HCT116 (cell line): Measurements from ENCODE around the gene KRTAP5-4. TPM values are rescaled to one million over a fixed set of nuclear protein-coding genes. Genes with fewer than 3 reads are reported as not detected.

Source experiments
- ATAC-seq: fragments of 200-7000 bp; cut with Tn5 transposase; 2 replicates; pipeline ENCODE4 v1.9.1; 2020; ENCODE audit warnings: mild to moderate bottlenecking, moderate library complexity
- BruUV-seq: library from RNA; stranded (reverse); fragments of 400-500 nt; replicated peaks from 2 replicates; lab custom pipeline; 2021; lab: Mats Ljungman, UMichigan
- CTCF ChIA-PET: fragments of 300-600 bp; sonication (Branson Sonifier 250); formaldehyde crosslinking; loops from one replicate; lab custom pipeline; 2021; ENCODE audit warnings: antibody characterized with exemption; lab: Charles Lee
- POLR2A ChIA-PET: fragments of 300-600, 350-600 bp; sonication (Branson Sonifier 250); formaldehyde crosslinking; loops from one replicate; lab custom pipeline; 2021; ENCODE audit warnings: antibody characterized with exemption; lab: Charles Lee
- RAD21 ChIA-PET, 2 experiments: fragments of 300-600 bp; sonication (Branson Sonifier 250); formaldehyde crosslinking; loops; one replicate each; lab custom pipeline; 2023; ENCODE audit warnings: low total read pairs in 2 of 2; ENCODE audit not compliant: uncharacterized antibody in 2 of 2, unreplicated experiment in 2 of 2, low non-redundant PET in 1 of 2; lab: Charles Lee
- DNase-seq: peaks from one replicate; pipeline ENCODE4 v3.0.0-alpha.2; 2010; ENCODE audit warnings: low read depth, low spot score
- H2AFZ ChIP-seq: fragments of 200-600 bp; shearing (Covaris generic), sonication (generic); 2 replicates; pipeline ENCODE4 v1.6.1; 2017; ENCODE audit warnings: low read depth, mixed run types, mixed read lengths, antibody characterized with exemption, low read length; ENCODE audit not compliant: poor library complexity, severe bottlenecking
- H3K27ac ChIP-seq: 2 replicates; pipeline ENCODE4 v1.5.1; 2012; ENCODE audit warnings: low read depth, low read length
- H3K27me3 ChIP-seq: fragments of 200-600 bp; sonication (generic); 2 replicates; pipeline ENCODE4 v1.6.1; 2016; ENCODE audit warnings: mixed run types, low read length, mixed read lengths; ENCODE audit not compliant: insufficient read depth
- H3K36me3 ChIP-seq, 2 experiments: fragments of 200-500 bp in 1 of 2; fragments of 200-600 bp in 1 of 2; sonication (Bioruptor generic) in 1 of 2; sonication (generic) in 1 of 2; 2 replicates each; pipeline versions ENCODE4 v1.5.1 to v1.6.1; 2014 to 2016; ENCODE audit warnings: low read length in 2 of 2, inconsistent platforms in 1 of 2, mixed read lengths in 1 of 2, mixed run types in 1 of 2; ENCODE audit not compliant: insufficient read depth in 2 of 2, control insufficient read depth in 1 of 2
- H3K4me1 ChIP-seq, 2 experiments: fragments of 200-600 bp in 1 of 2; sonication (generic) in 1 of 2; 2 replicates each; pipeline versions ENCODE4 v1.5.1 to v1.6.1; 2012 to 2017; ENCODE audit warnings: low read length in 2 of 2, inconsistent platforms in 1 of 2, mild to moderate bottlenecking in 1 of 2, mixed read lengths in 1 of 2, mixed run types in 1 of 2, moderate library complexity in 1 of 2; ENCODE audit not compliant: insufficient read depth in 2 of 2, control insufficient read depth in 1 of 2
- H3K4me2 ChIP-seq: fragments of 200-600 bp; sonication (generic); 2 replicates; pipeline ENCODE4 v1.6.1; 2017; ENCODE audit warnings: mixed run types, low read length, mixed read lengths
- H3K4me3 ChIP-seq, 2 experiments: fragments of 200-600 bp in 1 of 2; sonication (generic) in 1 of 2; replicated peaks in 1 of 2; 2 replicates each; pipeline ENCODE4 v1.5.1; 2011 to 2016; ENCODE audit warnings: low read length in 2 of 2, control low read depth in 1 of 2, low read depth in 1 of 2, mild to moderate bottlenecking in 1 of 2, mixed read lengths in 1 of 2, mixed run types in 1 of 2
- H3K79me2 ChIP-seq: fragments of 200-600 bp; sonication (generic); 2 replicates; pipeline ENCODE4 v1.6.1; 2017; ENCODE audit warnings: mild to moderate bottlenecking, mixed run types, low read length, moderate library complexity, mixed read lengths; ENCODE audit not compliant: insufficient read depth
- H3K9ac ChIP-seq: fragments of 200-600 bp; sonication (generic); 2 replicates; pipeline ENCODE4 v1.6.1; 2016; ENCODE audit warnings: low read length, mixed read lengths
- H3K9me2 ChIP-seq: fragments of 200-600 bp; sonication (generic), shearing (Covaris generic); 2 replicates; pipeline ENCODE4 v1.6.1; 2017; ENCODE audit warnings: mixed run types, mild to moderate bottlenecking, moderate library complexity; ENCODE audit not compliant: insufficient read depth
- H3K9me3 ChIP-seq, 2 experiments: fragments of 200-500 bp in 1 of 2; fragments of 200-600 bp in 1 of 2; sonication (Bioruptor generic) in 1 of 2; sonication (generic) in 1 of 2; 2 replicates each; pipeline ENCODE4 v1.6.1; 2014 to 2017; ENCODE audit warnings: low read length in 2 of 2, mixed read lengths in 2 of 2, inconsistent platforms in 1 of 2, low read depth in 1 of 2, mild to moderate bottlenecking in 1 of 2, mixed run types in 1 of 2, moderate library complexity in 1 of 2; ENCODE audit not compliant: control insufficient read depth in 1 of 2, insufficient read depth in 1 of 2
- H4K20me1 ChIP-seq: fragments of 200-600 bp; sonication (generic), shearing (Covaris generic); 2 replicates; pipeline ENCODE4 v1.6.1; 2017; ENCODE audit warnings: mixed run types, mild to moderate bottlenecking, moderate library complexity; ENCODE audit not compliant: insufficient read depth
- CBX3 ChIP-seq: IDR thresholded peaks from 2 replicates; pipeline ENCODE4 v1.6.1; 2012; ENCODE audit warnings: low read depth
- CEBPB ChIP-seq: IDR thresholded peaks from 2 replicates; pipeline ENCODE4 v1.6.1; 2012; ENCODE audit warnings: low read depth
- EGR1 ChIP-seq: IDR thresholded peaks from 2 replicates; pipeline ENCODE4 v1.6.1; 2012; ENCODE audit warnings: low read depth
- ELF1 ChIP-seq: IDR thresholded peaks from 2 replicates; pipeline ENCODE4 v1.6.1; 2012; ENCODE audit warnings: low read depth, borderline replicate concordance
- EZH2 ChIP-seq: fragments of 200-600 bp; sonication (generic); IDR thresholded peaks from 2 replicates; pipeline ENCODE4 v1.6.1; 2017; ENCODE audit warnings: antibody characterized with exemption, mixed run types
- EZH2phosphoT487 ChIP-seq: fragments of 200-600 bp; IDR thresholded peaks from 2 replicates; pipeline ENCODE4 v1.6.1; 2018; ENCODE audit warnings: antibody characterized with exemption, borderline replicate concordance
- FOSL1 ChIP-seq: IDR thresholded peaks from 2 replicates; pipeline ENCODE4 v1.6.1; 2012; ENCODE audit warnings: low read depth
- POLR2A ChIP-seq: IDR thresholded peaks from 2 replicates; pipeline ENCODE4 v1.7.0; 2011; ENCODE audit warnings: borderline replicate concordance; ENCODE audit not compliant: insufficient read depth, insufficient read length; ENCODE audit errors: extremely low read depth
- POLR2AphosphoS5 ChIP-seq: IDR thresholded peaks from 2 replicates; pipeline ENCODE4 v1.6.1; 2011; ENCODE audit warnings: mild to moderate bottlenecking, low read depth, low read length, moderate library complexity
- SIN3A ChIP-seq: IDR thresholded peaks from 2 replicates; pipeline ENCODE4 v1.6.1; 2012; ENCODE audit warnings: low read depth
- SP1 ChIP-seq: IDR thresholded peaks from 2 replicates; pipeline ENCODE4 v1.6.1; 2012; ENCODE audit warnings: low read depth
- SRF ChIP-seq: IDR thresholded peaks from 2 replicates; pipeline ENCODE4 v1.6.1; 2012; ENCODE audit warnings: low read depth
- YY1 ChIP-seq: IDR thresholded peaks from 2 replicates; pipeline ENCODE4 v1.6.1; 2011; ENCODE audit warnings: low read length, low read depth, moderate library complexity, mild to moderate bottlenecking; ENCODE audit not compliant: insufficient replicate concordance; ENCODE audit errors: extremely low read depth
- ZFX ChIP-seq: fragments of 450-650 bp; IDR thresholded peaks from 2 replicates; pipeline ENCODE4 v1.6.1; 2017
- ZNF274 ChIP-seq: fragments of 200-500 bp; sonication (Bioruptor generic); IDR thresholded peaks from 2 replicates; pipeline ENCODE4 v1.6.1; 2014; ENCODE audit warnings: mild to moderate bottlenecking, low read depth, low read length, inconsistent platforms
- intact Hi-C: fragments of 100-400 bp; cut with micrococcal nuclease; formaldehyde crosslinking; loops from 2 replicates; pipeline ENCODE4 v1.10.0; 2022
- total RNA-seq: library from RNA; stranded (reverse); gene quantifications from one replicate; pipeline ENCODE4 v1.2.1, GENCODE V29; 2021; ENCODE audit not compliant: unreplicated experiment

The KRTAP5-4 gene
- total RNA-seq, 1 experiment from 2014 or later, result not detected

DNA sequence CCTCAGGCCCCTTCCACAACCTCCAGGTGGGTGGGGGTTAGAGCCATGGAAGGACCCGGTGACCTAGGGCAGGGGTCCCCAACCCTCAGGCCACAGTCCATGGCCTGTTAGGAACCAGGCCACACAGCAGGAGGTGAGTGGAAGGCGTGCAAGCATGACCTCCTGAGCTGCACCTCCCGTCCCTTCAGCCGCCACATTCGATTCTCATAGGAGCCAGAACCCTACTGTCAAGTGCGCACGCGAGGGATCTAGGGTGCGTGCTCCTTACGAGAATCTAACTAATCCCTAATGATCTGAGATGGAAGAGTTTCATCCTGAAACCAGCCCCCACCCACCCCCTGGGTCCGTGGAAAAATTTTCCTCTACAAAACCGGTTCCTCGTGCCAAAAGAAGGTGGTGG is 3.6 kb upstream of the KRTAP5-4 start:
- Histone ChIP-seq H3K27ac (no peak overlapping the region), H3K27me3 (no peaks in the 10 kb centered on the region), H3K9ac (no peak overlapping the region), H2AFZ (no peak overlapping the region), H4K20me1 (no peaks in the 10 kb centered on the region), H3K36me3 (no peaks in the 10 kb centered on the region), H3K9me2 (no peaks in the 10 kb centered on the region), H3K79me2 (no peaks in the 10 kb centered on the region), H3K4me1 (peaks cover 0 to 6% of the 10 kb centered on the region in 2 experiments; a peak in 1 of 4 replicates), H3K4me2 (no peak overlapping the region), H3K4me3 (no peak overlapping the region), H3K9me3 (no peaks in the 10 kb centered on the region)
- CTCF ChIA-PET, result no interaction called here
- TF ChIP-seq EGR1, result no peak
- TF ChIP-seq EZH2phosphoT487, result no peak
- no peak for TF ChIP-seq EZH2
- TF ChIP-seq ELF1, result no peak
- no peak for TF ChIP-seq SP1
- no peak for TF ChIP-seq POLR2AphosphoS5
- no peak for TF ChIP-seq SIN3A
- no peak for TF ChIP-seq POLR2A
- no peak for TF ChIP-seq SRF
- TF ChIP-seq YY1, result no peak
- TF ChIP-seq ZNF274, result no peak
- no peak for TF ChIP-seq FOSL1
- intact Hi-C loops, result no loop called here
- ATAC-seq, result no peak
- no peak for DNase-seq
- POLR2A ChIA-PET, result no interaction called here
- RAD21 ChIA-PET, result no interaction called here
- no TSS peak for BruUV-seq

DNA sequence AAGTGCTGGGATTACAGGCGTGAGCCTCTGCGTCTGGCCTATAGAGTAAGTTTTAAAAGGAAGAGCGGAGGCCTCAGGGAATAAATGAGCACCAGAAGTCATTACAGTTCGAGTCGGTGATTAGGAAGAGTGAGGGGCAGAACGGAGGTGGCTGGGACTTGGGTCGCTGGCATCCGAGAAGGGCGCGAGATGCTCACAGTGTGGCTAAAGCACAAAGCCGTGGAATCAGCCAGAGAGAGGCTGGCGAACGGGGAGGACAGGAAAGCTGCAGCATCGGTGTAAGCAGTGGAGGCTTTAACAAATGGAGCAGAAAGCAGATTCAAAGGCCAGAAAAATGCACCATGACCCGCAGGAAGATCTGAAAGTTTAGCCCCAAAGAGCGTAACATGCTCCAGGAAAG is 2.7 kb upstream of the KRTAP5-4 start:
- Histone ChIP-seq H3K4me3 (no peak overlapping the region), H3K27me3 (no peaks in the 10 kb centered on the region), H3K9me3 (no peaks in the 10 kb centered on the region), H3K79me2 (no peaks in the 10 kb centered on the region), H3K4me2 (no peak overlapping the region), H4K20me1 (no peaks in the 10 kb centered on the region), H3K4me1 (peaks cover 0 to 6% of the 10 kb centered on the region in 2 experiments; a peak in 1 of 4 replicates), H3K9me2 (no peaks in the 10 kb centered on the region), H3K9ac (no peak overlapping the region), H3K27ac (no peak overlapping the region), H3K36me3 (no peaks in the 10 kb centered on the region), H2AFZ (no peak overlapping the region)
- TF ChIP-seq CEBPB (no peak), CBX3 (no peak), ELF1 (no peak), ZFX (no peak)
- DNase-seq, result no peak
- intact Hi-C loops, result no loop called here
- ATAC-seq, result no peak
- ChIA-PET CTCF (interaction anchor here (1.3 to 1.5 kb wide), 2 partner anchors 28 to 29 kb away, joined by 3 read pairs; no protein-coding TSS in a partner anchor), POLR2A (no interaction called here), RAD21 (no interaction called here)
- BruUV-seq, result no TSS peak
